ENCODE data around the gene FAM83E.

FAM83E gene

DNA sequence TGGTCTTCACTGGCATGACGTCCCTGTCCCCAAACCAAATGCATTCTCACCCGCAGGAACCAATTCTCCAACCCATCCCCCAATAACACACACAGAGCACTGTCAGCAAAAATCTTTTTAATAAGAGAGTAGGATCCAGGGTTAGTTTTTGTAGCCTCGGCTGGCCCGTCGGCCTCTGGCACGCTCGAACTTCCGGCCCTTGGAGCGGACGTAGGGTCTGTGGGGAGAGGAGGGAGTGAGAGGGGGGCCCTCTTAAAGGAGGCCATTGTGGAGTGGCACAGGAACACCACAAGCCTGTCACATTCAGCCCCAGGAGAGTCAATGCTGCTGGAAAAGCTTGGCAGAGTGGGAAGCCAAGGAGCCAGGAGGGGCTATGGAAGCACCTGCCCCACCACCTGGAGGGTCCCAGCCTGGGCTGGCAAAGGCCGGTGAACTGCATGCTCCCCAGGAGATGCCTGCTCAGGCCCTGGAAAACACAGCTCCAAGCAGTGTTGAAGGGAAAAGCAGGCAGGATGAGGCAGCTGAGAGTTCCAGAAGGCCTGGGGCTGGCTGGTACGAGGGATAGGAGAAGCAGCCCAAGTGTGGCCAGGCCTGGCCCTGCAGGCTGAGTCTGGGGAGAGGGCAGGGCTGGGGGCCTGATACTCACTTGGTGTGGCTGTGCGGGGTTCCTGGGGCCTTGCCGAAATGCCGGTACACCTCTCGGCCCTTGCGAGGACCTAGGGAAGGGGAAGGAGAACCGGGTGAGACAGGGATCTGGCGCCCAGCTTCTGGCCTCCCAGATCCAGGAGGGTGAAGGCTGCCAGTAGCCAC is 560 bp upstream of the FAM83E start:
- H3K4me3 ChIP-seq (ENCODE audit: low read depth in 1 of 2, low read length in 2 of 2) = no peak overlapping the region
- no peaks in the 10 kb centered on the region for H3K9me3 ChIP-seq (ENCODE audit: control insufficient read depth in 1 of 2, low read length in 2 of 2)
- no peak overlapping the region for H3K27ac ChIP-seq (ENCODE audit: low read length)
- H3K36me3 ChIP-seq (ENCODE audit: control insufficient read depth in 1 of 2, insufficient read depth in 2 of 2, low read length in 2 of 2) = peaks cover 16 to 31% of the 10 kb centered on the region in 2 donors
- H3K27me3 ChIP-seq (ENCODE audit: low read depth, low read length) = no peaks in the 10 kb centered on the region
- H3K4me1 ChIP-seq (ENCODE audit: control insufficient read depth in 1 of 2, insufficient read depth in 2 of 2, low read length in 2 of 2) = peaks cover 11 to 36% of the 10 kb centered on the region in 2 donors

DNA sequence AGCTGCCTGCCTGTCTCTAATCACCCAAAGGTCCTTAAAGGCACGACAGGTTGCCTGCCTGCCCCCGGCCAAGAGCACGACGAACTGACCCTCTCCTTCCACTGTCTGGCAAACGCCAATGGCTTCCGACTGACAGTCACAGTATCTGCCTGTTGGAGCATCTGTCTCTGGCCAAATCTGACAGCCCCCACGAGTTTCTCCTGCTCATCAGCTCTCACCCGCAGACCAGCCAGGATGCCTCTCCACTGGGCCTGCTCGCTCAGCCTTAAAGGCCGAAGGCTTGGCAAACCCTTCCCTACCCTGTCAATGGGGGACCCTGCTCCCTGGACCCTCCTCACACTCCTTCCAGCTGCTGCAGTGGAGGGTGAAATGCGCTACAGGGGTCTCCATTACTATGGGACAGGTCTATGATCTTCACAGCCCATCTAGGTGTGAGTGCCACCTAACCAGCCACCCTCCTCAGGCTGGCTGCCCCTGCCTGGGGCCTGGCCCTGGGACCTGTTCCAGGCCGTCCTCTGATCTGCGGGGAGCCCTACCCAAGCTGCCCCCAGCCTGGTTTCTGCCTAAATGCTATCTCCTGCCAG is 932 bp downstream of the FAM83E start:
- Histone ChIP-seq H3K27ac (ENCODE audit: low read length) (peak overlapping the region; percentile 77), H3K36me3 (ENCODE audit: control insufficient read depth in 1 of 2, insufficient read depth in 2 of 2, low read length in 2 of 2) (peaks cover 16 to 31% of the 10 kb centered on the region in 2 donors), H3K4me1 (ENCODE audit: control insufficient read depth in 1 of 2, insufficient read depth in 2 of 2, low read length in 2 of 2) (peaks cover 11 to 27% of the 10 kb centered on the region in 2 donors), H3K9me3 (ENCODE audit: control insufficient read depth in 1 of 2, low read length in 2 of 2) (no peaks in the 10 kb centered on the region), H3K4me3 (ENCODE audit: low read depth in 1 of 2, low read length in 2 of 2) (peak overlapping the region in 1 of 2 donors; percentile 37), H3K27me3 (ENCODE audit: low read depth, low read length) (no peaks in the 10 kb centered on the region)

DNA sequence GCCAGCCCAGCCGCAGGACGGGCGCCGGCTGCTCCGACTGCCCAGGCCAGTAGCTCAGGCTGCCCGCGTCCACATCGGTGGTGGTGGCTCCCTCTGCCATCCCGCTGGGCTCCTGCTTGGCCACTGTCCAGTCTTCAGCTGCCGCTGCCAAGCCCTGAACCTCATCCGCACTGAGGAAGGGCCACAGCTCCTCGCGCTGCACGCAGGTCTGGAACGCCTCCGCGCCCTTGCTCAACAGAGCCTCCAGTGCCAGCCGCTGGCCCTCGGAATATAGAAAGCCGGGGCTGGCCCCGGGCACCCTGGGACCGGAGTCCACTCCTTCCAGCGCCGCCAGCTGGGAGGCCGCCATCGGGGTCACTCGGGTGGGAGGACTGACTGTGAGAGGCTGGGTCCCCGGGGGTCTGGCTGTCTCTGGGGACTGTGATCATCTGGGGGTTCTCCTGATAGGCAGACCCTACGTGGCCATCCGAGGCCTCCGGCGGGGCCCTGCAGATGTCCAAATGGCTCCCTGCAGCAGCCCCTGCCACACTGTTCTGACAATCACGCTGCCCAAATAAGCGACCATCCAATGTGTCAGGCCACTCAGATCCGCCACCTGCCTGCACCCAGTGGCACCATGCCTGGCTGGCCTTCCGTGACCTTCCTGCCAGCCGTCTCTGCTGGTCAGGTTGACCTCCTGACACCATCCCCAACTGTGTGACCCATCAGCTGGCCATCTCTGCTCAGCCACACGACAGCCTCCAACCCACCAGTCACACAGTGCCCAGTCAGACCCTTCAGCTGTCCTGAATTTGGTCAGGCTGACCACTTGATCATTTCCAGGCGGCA is 1.6 kb downstream of the FAM83E start:
- no peaks in the 10 kb centered on the region for H3K9me3 ChIP-seq (ENCODE audit: control insufficient read depth in 1 of 2, low read length in 2 of 2)
- H3K27me3 ChIP-seq (ENCODE audit: low read depth, low read length) = no peaks in the 10 kb centered on the region
- H3K4me3 ChIP-seq (ENCODE audit: low read depth in 1 of 2, low read length in 2 of 2) = peak overlapping the region in 1 of 2 donors; percentile 37
- H3K27ac ChIP-seq (ENCODE audit: low read length) = peak overlapping the region; percentile 77
- H3K36me3 ChIP-seq (ENCODE audit: control insufficient read depth in 1 of 2, insufficient read depth in 2 of 2, low read length in 2 of 2) = peaks cover 16 to 31% of the 10 kb centered on the region in 2 donors
- peaks cover 11 to 25% of the 10 kb centered on the region in 2 donors for H3K4me1 ChIP-seq (ENCODE audit: control insufficient read depth in 1 of 2, insufficient read depth in 2 of 2, low read length in 2 of 2)

DNA sequence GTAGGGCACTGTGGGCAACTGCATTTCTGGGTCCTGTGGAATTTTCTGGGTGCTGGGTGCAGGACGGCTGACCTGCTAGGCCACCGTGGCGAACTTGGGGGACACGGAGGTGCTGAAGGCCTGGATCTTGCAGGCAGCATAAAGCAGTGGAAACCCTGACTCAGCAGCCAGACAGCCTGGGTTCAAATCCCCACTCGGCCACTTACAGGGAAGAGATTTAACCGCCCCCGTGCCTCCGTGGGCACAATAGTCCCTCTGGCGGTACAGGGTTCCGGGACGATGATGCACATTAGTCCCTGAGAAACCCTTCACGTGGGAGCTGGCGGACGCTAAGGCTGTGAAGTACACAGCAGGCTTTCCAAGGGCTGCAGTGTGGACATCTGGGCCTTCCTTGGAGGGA is 3.0 kb downstream of the FAM83E start:
- peaks cover 10 to 22% of the 10 kb centered on the region in 2 donors for H3K36me3 ChIP-seq (ENCODE audit: control insufficient read depth in 1 of 2, insufficient read depth in 2 of 2, low read length in 2 of 2)
- no peak overlapping the region for H3K4me3 ChIP-seq (ENCODE audit: low read depth in 1 of 2, low read length in 2 of 2)
- peaks cover 0 to 11% of the 10 kb centered on the region in 2 donors for H3K4me1 ChIP-seq (ENCODE audit: control insufficient read depth in 1 of 2, insufficient read depth in 2 of 2, low read length in 2 of 2)
- H3K27me3 ChIP-seq (ENCODE audit: low read depth, low read length) = no peaks in the 10 kb centered on the region
- no peak overlapping the region for H3K27ac ChIP-seq (ENCODE audit: low read length)
- H3K9me3 ChIP-seq (ENCODE audit: control insufficient read depth in 1 of 2, low read length in 2 of 2) = no peaks in the 10 kb centered on the region

DNA sequence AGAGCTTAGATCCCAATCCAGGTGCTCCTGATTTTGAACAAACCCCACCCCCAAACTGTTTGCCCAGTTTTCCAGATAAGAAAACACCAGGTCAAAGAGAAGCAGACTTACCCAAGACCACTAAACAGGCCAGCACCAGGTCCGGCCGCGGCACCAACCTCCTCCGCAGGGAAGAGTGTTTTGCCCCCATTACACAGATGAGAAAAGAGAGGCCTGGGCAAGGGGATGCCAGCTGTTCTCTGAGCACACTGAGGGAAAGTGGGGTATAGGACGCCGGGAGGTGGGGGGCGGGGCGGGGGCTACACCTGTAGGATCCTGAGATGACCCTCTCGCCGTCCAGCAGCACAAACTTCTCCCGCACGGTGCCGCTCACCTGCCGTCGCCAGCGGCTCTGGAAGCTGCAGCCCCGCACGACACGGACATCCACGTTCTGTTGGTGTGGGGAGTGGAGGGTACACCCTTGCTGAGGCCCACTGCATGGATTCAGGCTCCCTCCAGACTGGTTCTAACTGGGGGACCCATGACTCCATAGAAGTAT is 5.2 kb downstream of the FAM83E start:
- H3K27ac ChIP-seq (ENCODE audit: low read length) = no peak overlapping the region
- no peaks in the 10 kb centered on the region for H3K27me3 ChIP-seq (ENCODE audit: low read depth, low read length)
- no peaks in the 10 kb centered on the region for H3K36me3 ChIP-seq (ENCODE audit: control insufficient read depth in 1 of 2, insufficient read depth in 2 of 2, low read length in 2 of 2)
- no peaks in the 10 kb centered on the region for H3K9me3 ChIP-seq (ENCODE audit: control insufficient read depth in 1 of 2, low read length in 2 of 2)
- H3K4me3 ChIP-seq (ENCODE audit: low read depth in 1 of 2, low read length in 2 of 2) = no peak overlapping the region
- H3K4me1 ChIP-seq (ENCODE audit: control insufficient read depth in 1 of 2, insufficient read depth in 2 of 2, low read length in 2 of 2) = no peaks in the 10 kb centered on the region

DNA sequence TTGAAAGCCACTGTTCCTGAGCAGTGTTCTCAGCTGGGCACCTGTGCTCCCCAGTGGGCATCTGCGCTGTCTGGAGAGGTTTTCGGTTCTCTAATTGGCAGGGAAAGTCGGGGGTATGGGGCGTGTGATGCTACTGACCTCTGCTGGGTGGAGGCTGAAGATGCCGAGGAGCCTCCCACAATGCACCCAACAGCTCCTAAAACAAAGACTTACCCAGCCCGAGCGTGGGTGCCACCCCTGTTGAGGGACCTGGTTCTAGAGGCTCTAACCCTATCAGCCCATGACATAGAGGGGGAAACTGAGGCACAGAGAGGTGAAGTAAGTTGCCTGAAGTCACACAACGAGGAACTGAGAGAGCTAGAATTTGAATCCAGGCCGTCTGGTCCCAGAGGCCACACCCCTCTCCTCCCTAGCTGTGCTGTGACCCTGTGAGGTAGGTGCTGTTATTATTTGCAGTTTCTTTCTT is 6.0 kb downstream of the FAM83E start:
- H3K9me3 ChIP-seq (ENCODE audit: control insufficient read depth in 1 of 2, low read length in 2 of 2) = no peaks in the 10 kb centered on the region
- no peaks in the 10 kb centered on the region for H3K4me1 ChIP-seq (ENCODE audit: control insufficient read depth in 1 of 2, insufficient read depth in 2 of 2, low read length in 2 of 2)
- H3K27ac ChIP-seq (ENCODE audit: low read length) = no peak overlapping the region
- no peaks in the 10 kb centered on the region for H3K36me3 ChIP-seq (ENCODE audit: control insufficient read depth in 1 of 2, insufficient read depth in 2 of 2, low read length in 2 of 2)
- H3K4me3 ChIP-seq (ENCODE audit: low read depth in 1 of 2, low read length in 2 of 2) = no peak overlapping the region
- H3K27me3 ChIP-seq (ENCODE audit: low read depth, low read length) = no peaks in the 10 kb centered on the region

DNA sequence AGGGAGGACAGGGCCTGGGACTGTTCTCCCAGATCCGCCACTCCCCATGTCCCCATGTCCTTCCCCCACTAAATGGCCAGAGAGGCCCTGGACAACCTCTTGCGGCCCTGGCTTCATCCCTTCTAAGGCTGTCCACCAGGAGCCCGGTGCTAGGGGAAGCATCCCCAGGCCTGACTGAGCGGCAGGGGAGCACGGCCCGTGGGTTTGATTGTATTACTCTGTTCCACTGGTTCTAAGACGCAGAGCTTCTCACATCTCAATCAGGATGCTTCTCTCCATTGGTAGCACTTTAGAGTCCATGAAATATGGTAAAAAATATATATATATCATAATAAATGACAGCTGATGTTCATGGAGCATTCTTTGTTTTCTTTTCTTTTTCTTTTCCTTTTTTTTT is 7.5 kb downstream of the FAM83E start:
- Histone ChIP-seq H3K4me1 (ENCODE audit: control insufficient read depth in 1 of 2, insufficient read depth in 2 of 2, low read length in 2 of 2) (no peaks in the 10 kb centered on the region), H3K36me3 (ENCODE audit: control insufficient read depth in 1 of 2, insufficient read depth in 2 of 2, low read length in 2 of 2) (no peaks in the 10 kb centered on the region), H3K9me3 (ENCODE audit: control insufficient read depth in 1 of 2, low read length in 2 of 2) (no peaks in the 10 kb centered on the region), H3K27me3 (ENCODE audit: low read depth, low read length) (no peaks in the 10 kb centered on the region), H3K27ac (ENCODE audit: low read length) (no peak overlapping the region), H3K4me3 (ENCODE audit: low read depth in 1 of 2, low read length in 2 of 2) (no peak overlapping the region)

DNA sequence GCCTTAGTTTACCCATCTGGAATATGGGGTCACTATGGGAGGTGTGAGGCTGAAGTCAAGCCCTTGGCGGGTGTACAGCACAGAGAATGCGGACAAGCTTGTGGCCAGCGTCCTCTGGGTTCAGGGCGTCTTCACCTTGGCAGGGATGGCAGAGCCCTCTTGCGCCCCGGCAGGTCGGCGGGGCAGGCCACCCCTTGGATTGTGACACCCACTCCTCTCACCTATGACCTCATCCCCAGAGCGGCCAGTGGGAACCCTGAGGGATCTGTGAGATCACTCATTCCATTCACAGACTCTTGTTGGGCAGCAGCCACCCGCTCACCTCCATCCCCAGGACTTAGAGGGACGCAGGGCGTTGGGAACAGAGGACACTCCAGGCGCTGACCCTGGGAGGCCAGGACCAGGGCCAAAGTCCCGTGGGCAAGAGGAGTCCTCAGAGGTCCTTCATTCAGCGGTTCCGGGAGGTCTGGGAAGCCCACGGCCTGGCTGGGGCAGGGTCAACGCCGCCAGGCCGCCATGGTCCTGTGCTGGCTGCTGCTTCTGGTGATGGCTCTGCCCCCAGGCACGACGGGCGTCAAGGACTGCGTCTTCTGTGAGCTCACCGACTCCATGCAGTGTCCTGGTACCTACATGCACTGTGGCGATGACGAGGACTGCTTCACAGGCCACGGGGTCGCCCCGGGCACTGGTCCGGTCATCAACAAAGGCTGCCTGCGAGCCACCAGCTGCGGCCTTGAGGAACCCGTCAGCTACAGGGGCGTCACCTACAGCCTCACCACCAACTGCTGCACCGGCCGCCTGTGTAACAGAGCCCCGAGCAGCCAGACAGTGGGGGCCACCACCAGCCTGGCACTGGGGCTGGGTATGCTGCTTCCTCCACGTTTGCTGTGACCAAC is 8.2 kb downstream of the FAM83E start, which contains the start of gene SPACA4:
SPACA4 (plus strand) TSS at position 280 of the 896 bp plus-strand sequence; CDS start at position 517, 237 bp downstream.
- H3K4me3 ChIP-seq (ENCODE audit: low read depth in 1 of 2, low read length in 2 of 2) = no peak within 1 kb of the TSS
- no peak within 1 kb of the TSS for H3K27ac ChIP-seq (ENCODE audit: low read length)
- H3K9me3 ChIP-seq (ENCODE audit: control insufficient read depth in 1 of 2, low read length in 2 of 2) = no peaks in the 10 kb centered on the region
- no peaks in the 10 kb centered on the region for H3K36me3 ChIP-seq (ENCODE audit: control insufficient read depth in 1 of 2, insufficient read depth in 2 of 2, low read length in 2 of 2)
- H3K27me3 ChIP-seq (ENCODE audit: low read depth, low read length) = no peaks in the 10 kb centered on the region
- H3K4me1 ChIP-seq (ENCODE audit: control insufficient read depth in 1 of 2, insufficient read depth in 2 of 2, low read length in 2 of 2) = no peaks in the 10 kb centered on the region

DNA sequence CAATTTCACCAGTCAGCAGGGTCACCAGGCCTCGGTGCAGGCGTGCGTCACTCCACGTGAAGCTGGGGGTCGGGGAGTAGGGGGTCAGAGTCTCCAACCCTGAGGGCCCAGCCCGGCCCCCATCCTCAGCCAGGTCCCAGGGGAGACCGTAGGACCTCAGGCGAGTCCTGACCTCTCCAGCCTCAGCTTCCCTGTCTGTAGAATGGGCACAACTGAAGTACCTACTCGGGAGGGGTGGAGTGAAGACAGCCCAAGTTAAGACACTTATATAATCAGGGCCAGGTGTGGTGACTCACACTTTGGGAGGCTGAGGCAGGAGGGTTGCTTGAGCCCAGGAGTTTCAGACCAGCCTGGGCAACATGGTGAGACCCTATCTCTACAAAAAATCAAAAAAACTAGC is 11.0 kb downstream of the FAM83E start:
- Histone ChIP-seq H3K4me1 (ENCODE audit: control insufficient read depth in 1 of 2, insufficient read depth in 2 of 2, low read length in 2 of 2) (no peaks in the 10 kb centered on the region), H3K27ac (ENCODE audit: low read length) (no peak overlapping the region), H3K4me3 (ENCODE audit: low read depth in 1 of 2, low read length in 2 of 2) (no peak overlapping the region), H3K27me3 (ENCODE audit: low read depth, low read length) (no peaks in the 10 kb centered on the region), H3K36me3 (ENCODE audit: control insufficient read depth in 1 of 2, insufficient read depth in 2 of 2, low read length in 2 of 2) (no peaks in the 10 kb centered on the region), H3K9me3 (ENCODE audit: control insufficient read depth in 1 of 2, low read length in 2 of 2) (no peaks in the 10 kb centered on the region)

DNA sequence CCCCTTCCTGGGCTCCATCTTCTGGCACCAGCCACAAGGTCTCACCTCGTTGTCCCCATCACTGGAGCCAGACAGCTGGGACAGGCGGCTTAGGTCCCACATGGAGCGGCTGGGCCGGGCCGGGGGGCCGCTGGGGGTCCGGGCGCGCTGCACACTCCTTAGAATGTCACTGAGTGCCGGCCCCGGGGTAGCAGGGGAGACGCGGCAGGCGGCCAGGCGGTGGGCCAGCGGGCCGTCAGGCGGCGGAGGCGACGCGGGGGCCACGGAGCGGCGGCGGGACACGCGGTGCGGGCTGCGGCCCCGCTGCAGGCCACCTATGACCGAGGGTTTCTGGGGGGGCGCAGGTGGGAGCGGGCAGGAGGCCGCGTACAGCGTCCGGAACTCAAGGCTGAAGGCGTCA is 11.4 kb downstream of the FAM83E start:
- Histone ChIP-seq H3K27me3 (ENCODE audit: low read depth, low read length) (no peaks in the 10 kb centered on the region), H3K4me3 (ENCODE audit: low read depth in 1 of 2, low read length in 2 of 2) (no peak overlapping the region), H3K36me3 (ENCODE audit: control insufficient read depth in 1 of 2, insufficient read depth in 2 of 2, low read length in 2 of 2) (no peaks in the 10 kb centered on the region), H3K4me1 (ENCODE audit: control insufficient read depth in 1 of 2, insufficient read depth in 2 of 2, low read length in 2 of 2) (no peaks in the 10 kb centered on the region), H3K9me3 (ENCODE audit: control insufficient read depth in 1 of 2, low read length in 2 of 2) (no peaks in the 10 kb centered on the region), H3K27ac (ENCODE audit: low read length) (no peak overlapping the region)

All from muscle layer of duodenum (tissue), 2 donors.